HG02840 (cell line): ENCODE results near the gene ZEB1.
"Not testable (repeated sequence)": the region's sequence is repeated elsewhere in the genome, so short reads cannot be mapped to it uniquely, and the experiment has no call there.

Source experiments
- ATAC-seq: cut with Tn5 transposase; IDR thresholded peaks from one replicate; pipeline ENCODE4 v1.9.1; 2021; ENCODE audit warnings: mild to moderate bottlenecking, moderate library complexity, moderate number of reproducible peaks; ENCODE audit not compliant: unreplicated experiment, low FRiP score

ZEB1 gene

GRCh38 chr10:31317652-31318381 is 1.2 kb upstream of the ZEB1 start:
- no peak for ATAC-seq

- peak; percentile 65 for ATAC-seq
Observed at GRCh38 chr10:31318382-31318853, 598 bp upstream of the ZEB1 start.

- ATAC-seq, result peak; percentile 16
Observed at GRCh38 chr10:31319602-31320549, 860 bp downstream of the ZEB1 start.

DNA sequence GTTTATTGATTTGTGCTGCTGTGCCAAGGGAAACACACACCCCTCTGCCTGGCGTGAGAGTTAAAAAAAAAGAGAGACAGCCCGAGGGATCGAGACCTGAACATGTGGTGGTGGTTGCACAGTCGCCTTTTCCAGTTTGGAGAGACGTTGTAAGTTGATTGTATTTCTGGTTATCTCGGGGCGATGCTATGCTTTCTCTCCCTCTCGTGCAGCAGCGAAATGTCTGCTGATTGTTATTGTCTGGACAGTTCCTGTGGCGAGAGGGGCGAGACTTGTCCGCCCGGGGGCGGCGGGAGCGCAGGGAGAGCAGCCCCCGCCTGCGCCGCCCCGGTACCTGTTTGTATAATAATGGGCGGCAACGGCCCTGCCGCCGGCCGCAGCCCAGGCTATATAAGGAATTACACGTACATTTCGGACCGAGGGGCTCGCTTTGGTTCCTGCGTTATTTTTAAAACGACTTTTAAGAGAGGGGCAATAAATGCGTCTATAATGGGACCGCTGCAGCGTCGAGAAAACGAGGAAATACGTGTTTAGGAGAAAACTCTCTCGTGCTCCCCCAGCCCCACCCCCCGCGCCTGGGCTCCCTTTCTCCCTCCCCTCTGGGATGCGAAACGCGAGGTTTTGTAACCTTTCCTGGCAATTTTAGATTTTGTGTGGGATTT is 1.7 kb downstream of the ZEB1 start:
- ATAC-seq, result peak; percentile 0

DNA sequence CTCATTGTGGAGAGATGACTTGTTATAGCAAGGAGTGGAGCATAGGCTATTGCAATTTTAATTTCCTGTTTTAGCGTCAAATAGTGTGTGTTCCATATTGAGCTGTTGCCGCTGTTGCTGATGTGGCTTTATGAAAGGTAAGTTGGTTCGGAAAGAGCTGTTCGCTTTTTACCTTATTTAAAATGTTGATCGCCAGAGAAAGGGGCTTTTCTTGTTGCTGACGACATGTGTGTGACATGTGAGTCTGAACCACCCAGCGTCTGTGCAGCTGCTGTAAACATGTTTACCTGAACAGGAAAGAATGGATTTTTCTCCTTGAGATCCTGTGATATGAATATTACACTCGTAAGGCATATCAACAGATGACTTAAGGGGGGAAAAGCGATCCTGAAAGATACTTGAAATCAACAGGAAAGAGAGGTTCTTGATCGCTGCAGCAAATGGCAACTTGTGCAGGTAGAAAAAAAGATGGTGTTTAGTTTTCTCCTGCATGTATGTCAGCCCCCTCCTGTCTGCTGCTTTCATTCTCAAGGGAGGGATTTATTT is 2.5 kb downstream of the ZEB1 start:
- no peak for ATAC-seq

DNA sequence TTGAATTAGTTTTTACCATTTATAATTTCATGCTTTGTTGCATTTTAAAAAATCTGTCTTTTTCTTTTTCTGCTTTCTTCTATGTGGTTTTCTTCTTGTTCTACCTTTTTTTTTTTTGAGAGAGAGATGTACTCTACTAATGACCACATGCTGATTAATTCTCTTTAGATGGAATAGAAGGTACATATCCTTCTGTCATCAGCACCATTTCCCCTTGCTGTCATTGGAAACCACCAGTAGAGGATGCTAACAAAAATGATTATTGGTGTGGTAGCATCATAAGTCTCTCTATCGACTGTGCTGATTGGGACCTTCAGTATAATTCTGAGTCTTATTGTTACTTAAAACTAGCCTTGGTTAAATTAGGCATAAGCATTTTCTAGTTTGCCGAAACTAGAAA is 3.6 kb downstream of the ZEB1 start:
- ATAC-seq, result no peak

DNA sequence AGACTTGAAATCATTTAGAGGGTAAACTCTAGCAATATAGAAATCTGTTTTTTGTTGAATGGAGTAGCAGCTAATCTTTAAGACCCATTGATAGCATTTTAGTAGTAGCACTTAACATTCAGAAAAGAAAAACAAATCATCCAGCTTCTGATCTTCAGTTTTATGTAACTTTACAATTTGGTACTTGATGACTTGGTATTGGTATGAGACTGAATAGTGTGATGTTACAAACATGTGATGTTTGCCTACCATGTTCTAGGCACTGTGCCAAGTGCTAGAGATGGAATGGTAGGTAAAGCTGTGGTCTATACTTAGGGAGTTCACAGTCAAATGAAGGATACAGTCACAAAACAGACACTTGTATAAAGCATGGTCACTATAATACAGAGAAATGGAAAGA is 21.3 kb downstream of the ZEB1 start:
- no peak for ATAC-seq

GRCh38 chr10:31341552-31341951 is 22.5 kb downstream of the ZEB1 start:
- ATAC-seq, result no peak

DNA sequence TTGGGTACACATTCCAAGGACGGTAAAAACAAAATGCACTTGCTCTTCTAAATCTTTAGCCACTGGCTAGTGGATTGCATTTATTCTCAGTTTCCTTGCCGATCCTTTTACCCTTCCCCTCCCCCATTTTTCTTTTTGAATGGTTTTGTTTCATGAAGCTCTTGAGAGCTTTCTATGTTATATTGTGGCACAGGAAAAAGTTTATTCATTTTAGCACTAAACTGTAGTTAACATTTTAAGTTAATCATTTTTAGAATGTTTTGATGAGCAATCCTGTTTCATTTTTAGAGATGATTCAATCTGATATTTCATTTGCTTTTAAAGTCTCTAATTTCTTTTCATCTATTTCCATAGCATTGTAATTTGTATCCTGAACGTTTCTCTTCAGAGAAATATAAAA is 24.0 kb downstream of the ZEB1 start:
- ATAC-seq, result no peak

GRCh38 chr10:31343551-31343950 is 24.5 kb downstream of the ZEB1 start:
- ATAC-seq, result no peak

DNA sequence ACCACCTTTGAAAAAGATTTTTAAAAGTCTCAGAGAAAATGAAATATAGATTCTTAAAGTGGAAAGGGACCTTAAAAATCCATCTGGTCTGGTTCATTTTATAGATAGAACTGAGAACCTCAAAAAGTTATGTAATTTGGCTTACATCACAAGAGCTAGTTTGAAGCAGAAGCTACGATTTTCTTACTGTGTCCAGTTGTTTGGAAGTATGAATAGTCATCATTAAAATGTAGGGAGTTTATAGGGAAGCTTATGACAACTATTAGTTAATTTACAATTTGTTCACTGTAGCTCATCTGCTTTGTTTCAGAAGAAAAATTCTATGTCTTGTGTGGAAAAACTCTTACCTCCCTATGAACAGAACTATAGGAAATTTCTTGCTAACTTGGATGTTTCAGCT is 26.9 kb downstream of the ZEB1 start:
- no peak for ATAC-seq

GRCh38 chr10:31346953-31347352 is 27.9 kb downstream of the ZEB1 start:
- no peak for ATAC-seq

DNA sequence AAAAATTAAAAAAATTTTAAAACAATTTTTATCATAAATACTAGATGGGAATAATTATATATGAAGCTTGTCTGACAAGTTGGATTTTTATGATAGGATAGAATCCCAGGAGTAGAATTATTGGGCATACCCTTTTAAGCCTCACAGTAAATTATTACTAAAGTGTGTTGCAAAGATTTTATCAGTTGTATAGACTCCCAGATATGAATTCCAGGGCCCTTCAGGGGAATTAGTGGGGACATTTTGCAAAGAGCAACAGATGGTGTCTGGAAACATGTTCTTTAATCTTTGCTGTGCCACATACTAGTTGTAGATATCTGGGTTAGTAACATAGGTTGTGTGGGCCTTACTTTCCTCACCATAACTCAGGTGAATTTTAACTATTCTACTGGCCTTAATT is 28.7 kb downstream of the ZEB1 start:
- ATAC-seq, result no peak

DNA sequence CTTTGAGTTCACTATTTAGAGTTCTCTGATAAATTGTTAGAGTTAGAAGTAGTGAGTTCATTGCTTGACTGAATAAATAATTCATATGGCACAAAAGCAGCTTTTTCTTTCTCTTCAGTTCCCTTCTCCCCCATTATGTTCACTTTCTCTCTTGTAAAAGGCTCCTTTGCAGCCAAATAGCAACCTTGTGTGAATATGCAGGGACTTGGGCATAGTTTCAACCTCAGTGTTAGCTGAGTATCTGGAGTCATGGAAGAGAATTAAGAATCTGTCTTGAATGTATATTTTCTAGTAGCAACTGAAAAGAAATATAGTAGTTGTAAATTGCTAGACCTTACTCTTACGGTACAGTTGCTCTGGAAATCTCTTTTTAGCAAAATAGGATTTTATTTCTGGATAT is 31.9 kb downstream of the ZEB1 start:
- no peak for ATAC-seq

DNA sequence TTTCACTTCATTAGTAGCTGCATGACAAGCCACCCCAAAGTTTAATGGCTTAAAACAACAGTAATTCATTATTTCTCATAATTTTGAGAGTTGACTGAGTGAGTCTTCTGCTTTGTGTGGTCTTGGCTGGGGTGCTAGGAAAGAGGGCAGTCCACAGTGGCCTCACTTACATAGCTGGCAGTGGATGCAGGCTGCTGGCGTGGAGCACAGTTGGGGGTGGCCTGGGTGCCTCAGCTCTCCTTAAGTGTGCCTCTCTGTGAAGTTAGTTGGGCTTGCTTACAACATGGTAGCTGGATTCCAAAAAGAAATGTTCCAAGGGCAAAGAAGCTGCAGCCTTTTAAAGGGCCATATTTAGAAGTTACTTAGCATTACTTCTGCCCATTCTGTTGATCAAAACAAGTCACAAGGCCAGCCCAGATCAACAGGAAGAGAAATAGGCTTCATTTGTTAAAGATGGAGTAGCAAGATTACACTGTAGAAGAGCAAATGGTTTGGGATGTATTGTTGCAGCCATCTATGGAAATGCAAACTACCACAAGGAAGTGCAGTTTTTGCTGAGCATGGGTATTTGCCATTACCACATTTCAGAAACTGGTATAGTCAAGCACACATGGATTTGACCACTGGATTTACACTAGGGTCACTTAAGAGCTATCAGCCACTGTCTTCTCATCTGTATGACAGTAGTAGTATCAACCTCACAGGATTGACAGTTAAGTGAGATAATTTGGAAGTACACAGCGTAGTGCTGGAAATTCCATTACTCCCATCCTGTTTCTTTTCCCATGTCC is 33.6 kb downstream of the ZEB1 start:
- no peak for ATAC-seq

GRCh38 chr10:31353574-31353973 is 34.6 kb downstream of the ZEB1 start:
- ATAC-seq, result peak; percentile 78

DNA sequence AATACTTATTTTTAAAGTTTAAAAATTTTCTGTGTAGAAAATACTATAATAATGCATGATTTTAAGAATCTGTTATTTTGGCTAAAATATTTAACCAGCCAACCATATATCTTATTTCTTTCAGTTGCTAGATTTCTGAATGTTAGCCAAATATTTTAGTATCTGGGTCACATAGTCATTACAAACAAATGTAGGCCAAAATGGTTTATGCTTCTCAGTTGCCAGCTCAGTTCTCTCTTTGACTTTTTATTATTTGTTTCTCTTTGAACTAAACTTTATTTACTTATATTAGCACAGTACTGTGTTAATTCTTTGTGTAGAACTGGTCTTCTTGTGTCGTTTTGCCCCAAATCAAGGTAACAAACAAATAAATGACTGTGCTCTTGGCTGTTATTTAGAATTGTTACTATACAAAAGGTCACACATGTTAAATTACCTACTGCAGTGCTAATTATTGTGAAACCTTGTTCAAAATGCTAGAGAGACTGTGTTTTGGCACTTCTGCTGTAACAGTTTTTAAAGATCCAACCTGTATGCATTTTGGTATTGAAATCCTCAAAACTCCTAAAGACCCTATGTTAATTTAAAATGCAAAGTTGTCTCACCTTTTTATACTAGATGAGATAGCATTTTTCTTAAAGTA is 39.8 kb downstream of the ZEB1 start:
- ATAC-seq, result no peak

GRCh38 chr10:31359979-31360378 is 41.0 kb downstream of the ZEB1 start:
- ATAC-seq, result no peak

DNA sequence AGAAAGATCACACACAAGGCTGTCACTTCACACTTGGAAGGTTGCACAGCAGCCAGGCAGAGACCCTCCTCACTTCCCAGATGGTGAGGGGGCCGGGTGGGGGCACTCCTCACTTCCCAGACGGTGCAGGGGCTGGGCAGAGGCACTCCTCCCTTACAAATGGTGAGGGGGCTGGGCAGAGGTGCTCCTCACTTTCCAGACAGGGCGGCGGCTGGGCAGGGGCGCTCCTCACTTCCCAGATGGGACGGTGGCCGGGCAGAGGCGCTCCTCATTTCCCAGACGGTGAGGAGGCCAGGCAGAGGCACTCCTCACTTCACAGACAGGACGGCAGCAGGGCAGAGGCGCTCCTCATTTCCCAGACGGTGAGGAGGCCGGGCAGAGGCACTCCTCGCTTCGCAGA is 42.5 kb downstream of the ZEB1 start:
- ATAC-seq, result not testable (repeated sequence)
